Stimulated activated CD8-positive, alpha-beta memory T cell treated with anti-CD3 and anti-CD28 coated beads, Interleukin-12 subunit alpha, Interleukin-12 subunit beta, amount 100 ng/mL, for 24 hours (primary cell): ENCODE data around the gene MSANTD3.

Source experiments
- DNase-seq: peaks from one replicate; pipeline ENCODE4 v3.0.0-alpha.2; 2020; ENCODE audit errors: extremely low read depth

MSANTD3 gene

DNA sequence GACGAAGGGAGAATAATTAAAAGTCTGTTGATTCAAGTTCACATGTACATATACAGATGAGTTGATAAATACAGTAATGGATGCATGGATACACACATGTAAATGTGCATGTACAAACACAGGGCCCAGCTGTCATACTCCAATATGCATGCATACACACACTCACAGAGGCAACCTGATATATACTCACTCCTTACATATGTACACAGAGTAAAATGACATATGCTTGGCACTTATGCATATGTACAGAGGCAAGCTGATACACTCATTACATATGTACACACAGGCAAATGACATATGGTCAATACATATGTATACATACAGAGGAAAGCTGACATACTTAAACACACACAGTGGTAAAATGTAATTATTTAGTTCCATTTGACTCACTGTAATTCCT, 38.8 kb downstream of the MSANTD3 start:
- no peak for DNase-seq

DNA sequence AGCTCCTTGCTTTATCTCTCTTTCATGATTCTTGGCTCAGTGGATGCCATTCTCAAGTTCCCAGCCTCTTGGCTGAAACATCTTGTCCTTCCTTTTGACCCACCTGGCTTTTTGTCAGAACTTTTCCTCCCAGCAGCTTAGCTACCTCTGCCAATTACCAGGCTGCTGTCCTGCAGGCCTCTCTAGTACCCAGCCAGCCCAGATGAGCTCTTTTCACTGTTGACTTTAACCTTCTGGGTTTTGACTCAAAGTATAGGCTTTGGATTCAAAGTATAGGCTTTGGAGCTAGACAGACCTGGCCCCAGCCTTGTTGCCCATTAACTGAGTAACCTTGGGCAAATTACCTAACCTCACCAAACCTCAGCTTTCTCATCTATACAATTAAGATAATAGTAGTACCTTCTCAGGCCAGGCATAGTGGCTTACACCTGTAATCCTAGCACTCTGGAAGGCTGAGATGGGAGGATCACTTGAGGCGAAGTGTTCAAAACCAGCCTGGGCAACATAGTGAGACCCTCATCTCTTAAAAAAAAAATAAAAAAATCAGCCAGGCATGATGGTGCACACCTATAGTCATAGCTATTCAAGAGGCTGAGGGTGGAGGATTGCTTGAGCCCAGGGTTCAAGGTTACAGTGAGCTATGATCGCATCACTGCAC, 39.4 kb downstream of the MSANTD3 start:
- DNase-seq = no peak

DNA sequence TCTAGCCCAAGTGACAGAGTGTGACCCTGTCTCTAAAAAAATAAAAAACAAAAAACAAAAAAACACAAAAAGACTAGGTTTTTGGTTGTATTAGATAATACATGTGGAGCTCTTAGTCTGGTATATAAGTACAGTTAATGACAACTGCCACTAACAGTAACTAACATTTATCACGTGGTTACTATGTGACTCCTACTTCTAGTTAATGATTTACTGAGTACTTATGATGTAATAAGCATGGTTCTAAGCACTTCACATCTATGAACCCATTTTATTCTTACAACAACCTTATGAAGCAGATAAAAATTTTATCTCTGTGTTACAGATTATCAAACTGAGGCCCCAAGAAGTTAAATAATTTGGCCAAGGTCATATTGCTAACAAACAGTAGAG, 39.9 kb downstream of the MSANTD3 start:
- no peak for DNase-seq

DNA sequence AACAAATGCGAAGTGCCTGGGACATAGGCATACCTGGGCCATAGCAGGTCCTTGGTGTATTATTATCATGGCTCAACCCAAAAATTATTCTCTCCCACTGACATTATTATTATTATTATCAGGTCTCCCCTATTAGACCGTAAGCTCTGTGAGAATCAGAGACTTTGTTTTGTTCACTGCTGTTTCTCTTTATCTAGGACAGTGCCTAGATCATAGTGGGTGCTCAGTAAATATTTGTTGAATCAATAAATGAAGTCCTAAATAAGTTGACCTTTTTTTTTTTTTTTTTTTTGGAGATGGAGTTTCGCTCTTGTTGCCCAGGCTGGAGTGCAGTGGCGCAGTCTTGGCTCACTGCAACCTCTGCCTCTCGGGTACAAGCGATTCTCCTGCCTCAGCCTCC, 41.1 kb downstream of the MSANTD3 start:
- no peak for DNase-seq

DNA sequence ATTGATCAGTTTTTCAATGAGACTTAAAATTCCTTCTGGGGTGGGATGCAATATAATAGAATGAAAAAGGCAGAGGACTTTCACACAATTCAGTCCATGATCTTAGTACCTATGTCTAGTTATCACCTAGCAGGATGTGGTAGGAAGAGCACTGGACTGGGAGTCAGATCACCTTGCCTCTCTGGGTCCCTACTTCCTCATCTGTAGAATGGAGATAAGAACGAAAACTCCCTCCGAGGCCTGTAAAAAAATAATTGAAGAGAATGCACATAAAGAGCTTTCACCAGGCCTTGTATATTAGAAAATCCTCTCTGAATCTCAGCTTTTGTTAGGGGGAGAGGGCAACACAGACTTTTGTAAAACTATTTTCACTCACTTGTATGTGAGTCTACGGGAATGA, 45.3 kb downstream of the MSANTD3 start:
- no peak for DNase-seq

DNA sequence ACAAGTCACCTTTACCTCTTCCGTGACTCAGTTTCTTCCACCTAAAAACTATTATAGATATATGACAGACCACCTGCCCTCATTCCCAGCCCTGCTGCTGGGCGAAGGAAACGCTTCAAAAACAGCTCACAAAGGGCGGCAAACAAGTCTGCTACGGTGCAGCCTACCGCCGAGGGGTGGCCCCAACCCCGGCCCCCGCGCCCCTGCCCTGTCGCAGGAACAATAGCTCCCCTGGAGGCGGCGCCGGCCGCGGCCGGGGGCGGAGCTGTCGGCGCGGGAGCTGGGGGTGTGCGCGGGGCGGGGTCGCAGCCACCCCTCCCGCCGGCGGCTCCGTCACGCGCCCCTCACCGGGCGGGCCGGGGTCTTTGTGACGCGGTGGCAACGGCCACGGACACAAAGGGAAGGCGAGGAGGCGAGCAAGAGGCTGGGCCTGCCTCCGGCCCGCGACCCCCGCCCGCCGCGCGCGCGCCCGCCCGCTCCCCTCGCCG, 45.9 kb downstream of the MSANTD3 start, which contains the start of gene TMEFF1:
TSS of gene TMEFF1 (plus strand) at position 362 of the 488 bp plus-strand sequence. CDS start 396 bp downstream, outside the sequence.
- DNase-seq = no peak

DNA sequence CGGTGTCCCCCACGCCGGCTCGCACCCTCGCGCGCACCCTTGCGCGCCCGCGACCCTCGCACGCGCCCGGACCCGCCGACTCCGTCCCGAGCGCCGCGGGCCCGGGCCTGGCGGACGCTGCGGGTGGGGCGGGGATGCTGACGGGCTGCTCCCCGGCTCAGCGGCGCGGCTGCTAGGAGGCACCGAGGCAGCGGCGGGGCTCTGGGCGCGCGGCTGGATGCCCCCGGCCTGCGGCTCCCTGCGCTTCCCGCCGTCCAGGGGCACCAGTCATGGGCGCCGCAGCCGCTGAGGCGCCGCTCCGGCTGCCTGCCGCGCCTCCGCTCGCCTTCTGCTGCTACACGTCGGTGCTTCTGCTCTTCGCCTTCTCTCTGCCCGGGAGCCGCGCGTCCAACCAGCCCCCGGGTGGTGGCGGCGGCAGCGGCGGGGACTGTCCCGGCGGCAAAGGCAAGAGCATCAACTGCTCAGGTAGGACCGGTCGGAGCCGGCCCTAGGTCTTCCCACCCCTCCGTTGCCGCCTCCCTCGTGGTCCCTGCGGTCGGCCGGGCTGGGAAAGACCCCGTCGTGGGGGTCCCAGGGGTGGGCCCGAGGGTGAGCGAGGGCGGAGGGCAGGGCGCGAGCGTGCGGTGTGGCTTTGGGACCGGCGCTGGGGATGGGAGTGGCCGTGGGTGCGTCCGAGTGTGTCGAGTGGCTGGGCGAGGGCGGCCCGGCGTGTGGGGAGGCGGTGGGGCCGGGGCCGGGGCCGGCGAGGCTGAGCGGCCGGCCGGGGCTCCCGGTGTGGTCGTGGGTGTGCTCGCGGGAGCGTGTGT, 46.5 kb downstream of the MSANTD3 start:
- no peak for DNase-seq

DNA sequence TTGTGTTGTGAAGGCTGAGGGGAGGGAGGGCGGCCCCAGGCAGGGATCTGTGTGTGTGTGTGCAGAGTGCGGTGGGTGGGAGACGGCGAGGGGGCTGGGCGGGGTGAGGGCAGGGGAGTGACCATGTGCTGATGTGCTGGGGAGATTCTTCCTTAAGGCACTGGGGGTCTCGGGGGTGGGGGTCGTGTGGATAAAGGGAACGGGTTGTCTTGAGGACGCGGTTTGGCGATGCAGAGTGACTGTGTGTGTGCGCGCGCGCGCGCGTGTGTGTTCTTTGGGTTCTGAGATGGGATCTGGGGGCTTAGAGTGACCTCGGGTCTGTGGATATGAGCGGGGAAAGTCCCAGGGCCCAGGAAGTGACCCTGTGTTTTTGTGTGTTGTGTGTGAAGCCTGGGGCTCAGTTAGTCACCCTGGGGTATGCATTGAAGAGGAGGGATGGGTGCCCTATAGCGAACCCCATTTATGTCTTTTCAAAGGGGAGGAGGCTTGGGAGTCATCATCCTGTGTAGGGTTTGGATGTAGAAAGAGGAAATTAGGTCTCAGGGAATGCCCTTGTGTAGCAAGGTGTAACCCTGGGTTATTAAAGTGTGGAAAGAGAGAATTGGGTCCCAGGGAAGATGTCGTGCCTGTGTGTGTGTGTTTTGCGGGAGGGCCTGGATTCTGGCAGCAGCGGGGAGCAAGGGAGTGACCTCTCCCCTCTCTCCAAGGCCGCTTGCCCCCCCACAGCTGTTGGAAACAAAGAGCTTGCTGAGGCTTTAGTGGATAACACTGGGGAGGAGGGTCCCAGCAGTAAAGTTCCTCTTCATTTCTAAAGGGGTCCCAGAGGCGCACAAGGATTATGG, 47.4 kb downstream of the MSANTD3 start:
- DNase-seq = no peak

DNA sequence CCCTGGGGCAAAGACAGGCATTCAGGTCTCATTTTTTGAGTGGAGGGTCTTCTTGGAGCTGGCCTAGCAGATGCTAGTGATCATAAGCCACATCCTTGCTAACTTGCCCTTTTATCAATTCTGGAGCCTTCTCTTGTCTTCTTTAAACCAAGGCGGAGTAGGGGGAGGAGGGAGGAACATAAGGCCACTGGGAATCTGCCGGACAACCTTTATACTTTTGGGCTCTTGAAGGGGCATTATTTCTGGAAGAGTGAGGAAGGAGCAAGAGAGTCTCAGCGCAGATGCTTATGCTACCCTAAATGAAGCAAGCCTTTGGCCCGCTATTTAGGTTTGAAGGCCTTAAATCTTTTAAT, 48.0 kb downstream of the MSANTD3 start:
- no peak for DNase-seq

DNA sequence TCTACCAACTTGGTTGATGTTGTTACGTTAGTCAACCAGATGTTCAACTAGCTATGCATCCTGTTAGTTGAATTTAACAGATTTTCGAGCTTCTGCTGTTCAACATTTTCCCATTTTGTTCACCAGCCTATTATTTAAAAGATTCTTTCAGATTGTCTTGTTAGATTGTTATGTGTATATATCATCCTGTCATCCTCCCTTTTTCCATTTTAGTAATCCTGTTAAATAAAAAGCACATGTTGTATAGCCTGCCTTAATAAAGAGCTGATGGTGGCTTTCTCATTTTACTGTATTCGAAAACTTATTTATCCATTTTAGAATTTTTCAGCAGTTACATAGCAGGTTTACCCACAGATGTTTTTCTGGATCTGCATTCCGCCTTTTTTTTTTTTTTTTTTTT, 50.3 kb downstream of the MSANTD3 start:
- no peak for DNase-seq

DNA sequence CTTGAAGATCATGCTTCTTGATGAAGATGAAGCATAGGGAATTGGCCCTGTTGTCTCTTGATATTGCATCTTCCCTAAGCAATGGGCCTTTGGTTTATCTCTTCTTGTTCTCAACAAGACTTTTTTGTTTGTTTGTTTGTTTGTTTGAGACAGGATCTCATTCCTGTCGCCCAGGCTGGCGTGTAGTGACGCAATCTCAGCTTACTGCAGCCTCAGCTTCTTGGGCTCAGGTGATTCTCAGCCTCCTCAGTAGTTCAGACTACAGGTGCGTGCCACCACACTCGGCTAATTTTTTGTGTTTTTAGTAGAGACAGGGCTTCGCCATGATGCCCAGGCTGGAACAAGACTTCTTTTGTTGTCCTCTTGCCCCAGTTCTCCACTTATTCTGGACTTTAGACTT, 51.2 kb downstream of the MSANTD3 start:
- no peak for DNase-seq

DNA sequence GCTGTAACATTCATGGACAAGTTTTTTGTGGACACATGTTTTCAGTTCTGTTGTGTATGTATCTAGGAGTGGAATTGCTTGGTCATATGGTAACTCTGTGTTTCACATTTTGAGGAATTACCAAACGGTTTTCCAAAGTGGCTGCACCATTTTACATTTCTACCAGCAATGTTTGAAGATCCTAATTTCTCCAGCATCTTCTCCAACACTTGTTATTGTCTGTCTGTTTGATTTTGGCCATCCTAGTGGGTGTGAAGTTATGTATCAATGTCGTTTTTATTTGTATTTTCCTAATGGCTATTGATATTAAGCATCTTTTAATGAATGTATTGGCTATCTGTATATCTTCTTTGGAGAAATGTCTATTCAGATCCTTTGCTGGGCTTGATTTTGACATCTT, 52.9 kb downstream of the MSANTD3 start:
- DNase-seq = no peak

DNA sequence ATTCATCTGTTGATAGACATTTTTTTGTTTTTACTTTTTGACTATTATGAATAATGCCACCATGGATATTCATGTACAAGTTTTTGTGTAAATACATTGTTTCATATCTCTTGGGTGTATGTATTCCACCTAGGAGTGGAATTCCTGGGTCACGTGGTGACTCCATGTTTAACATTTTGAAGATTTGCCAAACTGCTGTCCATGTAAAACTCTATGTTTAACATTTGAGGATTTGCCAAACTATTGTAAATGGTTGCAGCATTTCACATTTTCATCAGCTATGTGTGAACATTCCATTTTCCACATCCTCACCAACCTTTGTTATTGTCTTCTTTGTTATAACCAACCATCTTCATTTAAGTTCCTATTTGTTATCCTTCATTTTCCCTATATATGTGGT, 58.3 kb downstream of the MSANTD3 start:
- DNase-seq = no peak

DNA sequence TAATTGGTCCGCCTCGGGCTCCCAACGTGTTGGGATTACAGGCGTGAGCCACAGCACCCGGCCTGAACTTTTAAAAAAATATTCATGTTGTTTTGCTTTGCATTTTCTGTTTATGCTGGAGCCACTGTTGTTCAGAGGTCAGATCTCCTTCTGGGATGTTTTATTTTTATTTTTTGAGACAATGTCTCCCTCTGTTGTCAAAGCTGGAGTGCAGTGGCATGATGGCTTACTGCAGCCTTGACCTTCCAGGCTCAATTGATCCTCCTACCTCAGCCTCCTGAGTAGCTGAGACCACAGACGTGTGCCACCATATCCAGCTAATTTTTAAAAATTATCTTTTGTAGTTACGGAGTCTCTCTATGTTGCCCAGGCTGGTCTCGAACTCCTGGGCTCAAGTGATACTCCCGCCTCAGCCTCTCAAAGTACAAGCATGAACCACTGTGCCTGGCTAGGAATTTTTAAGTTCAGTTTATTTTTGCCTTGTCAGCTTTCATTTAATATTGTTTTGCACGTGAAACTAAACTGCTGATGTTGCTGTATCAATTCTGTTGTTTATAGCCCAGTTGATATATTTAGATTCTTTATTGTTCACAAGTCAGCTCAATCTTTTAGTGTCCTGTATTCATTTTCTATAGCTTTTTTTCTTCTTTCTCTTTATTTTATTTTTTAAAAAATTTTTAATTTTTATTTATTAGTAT, 59.7 kb downstream of the MSANTD3 start:
- no peak for DNase-seq

DNA sequence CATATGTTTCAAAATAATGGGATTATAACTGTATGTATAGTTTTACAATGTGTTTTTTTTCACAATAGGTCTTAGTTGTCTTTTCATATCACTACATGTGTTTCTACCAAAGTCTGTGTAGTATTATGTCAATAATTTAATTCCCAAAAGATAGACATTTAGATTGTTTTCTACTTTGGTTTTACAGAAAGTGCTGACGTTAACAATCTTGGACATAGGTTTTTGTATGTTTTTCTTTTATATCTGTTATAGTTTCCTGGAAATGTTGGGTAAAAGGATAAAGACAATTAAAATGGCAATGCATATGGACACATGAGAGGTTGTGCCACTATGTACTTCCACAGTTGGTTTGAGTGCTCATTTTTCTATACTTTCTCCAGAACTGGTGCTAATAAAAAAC, 61.2 kb downstream of the MSANTD3 start:
- no peak for DNase-seq

DNA sequence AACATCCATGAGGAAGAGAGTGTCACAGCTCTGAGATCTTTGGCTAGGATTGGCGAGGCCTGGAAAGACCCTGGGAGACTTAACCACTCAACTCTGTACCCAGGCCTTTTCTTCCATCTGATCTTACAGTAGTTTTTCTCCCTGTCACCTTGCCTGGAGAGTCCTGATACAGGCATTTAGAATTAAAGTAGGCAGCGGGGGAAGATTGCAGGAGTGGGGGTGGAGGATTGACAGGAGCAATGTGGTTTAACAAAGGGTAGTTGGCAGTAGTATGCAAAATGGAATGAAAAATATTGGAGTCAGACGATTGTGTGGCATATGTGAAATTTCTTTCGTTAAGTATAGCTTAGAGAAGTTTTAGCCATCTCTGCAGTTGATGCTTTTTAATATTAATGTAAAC, 62.9 kb downstream of the MSANTD3 start:
- DNase-seq = no peak

DNA sequence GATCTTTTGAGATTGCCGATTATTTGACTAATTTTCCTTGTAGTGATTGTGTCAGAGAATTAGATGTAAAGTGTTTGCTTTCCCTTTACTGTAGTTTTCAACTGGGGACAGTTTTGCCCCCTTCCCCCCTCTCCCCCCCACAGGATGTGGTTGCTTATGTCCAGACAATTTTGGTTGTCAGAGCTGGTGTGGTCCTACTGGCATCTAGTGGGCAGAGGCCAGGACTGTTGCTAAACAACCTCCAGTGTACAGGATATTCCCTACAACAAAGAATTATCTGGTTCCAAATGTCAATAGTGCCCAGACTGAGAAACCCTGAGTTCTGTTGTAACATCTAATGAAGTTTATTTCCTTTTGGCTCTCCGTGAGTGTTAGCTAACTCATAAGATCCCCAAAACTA, 66.0 kb downstream of the MSANTD3 start:
- no peak for DNase-seq

DNA sequence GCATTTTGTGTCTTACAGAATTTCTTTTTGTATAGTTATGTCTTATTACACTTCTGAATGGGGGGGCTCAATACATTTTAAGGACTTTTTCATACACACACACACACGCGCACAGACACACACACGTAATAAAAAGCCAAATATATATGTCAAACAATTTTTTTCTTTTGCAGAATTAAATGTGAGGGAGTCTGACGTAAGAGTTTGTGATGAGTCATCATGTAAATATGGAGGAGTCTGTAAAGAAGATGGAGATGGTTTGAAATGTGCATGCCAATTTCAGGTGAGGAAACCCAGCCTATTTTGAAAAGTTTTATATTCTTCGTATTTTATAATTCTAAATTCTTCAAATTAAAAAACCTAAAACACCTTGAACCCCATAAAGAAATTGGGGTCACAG, 71.6 kb downstream of the MSANTD3 start:
- DNase-seq = no peak

DNA sequence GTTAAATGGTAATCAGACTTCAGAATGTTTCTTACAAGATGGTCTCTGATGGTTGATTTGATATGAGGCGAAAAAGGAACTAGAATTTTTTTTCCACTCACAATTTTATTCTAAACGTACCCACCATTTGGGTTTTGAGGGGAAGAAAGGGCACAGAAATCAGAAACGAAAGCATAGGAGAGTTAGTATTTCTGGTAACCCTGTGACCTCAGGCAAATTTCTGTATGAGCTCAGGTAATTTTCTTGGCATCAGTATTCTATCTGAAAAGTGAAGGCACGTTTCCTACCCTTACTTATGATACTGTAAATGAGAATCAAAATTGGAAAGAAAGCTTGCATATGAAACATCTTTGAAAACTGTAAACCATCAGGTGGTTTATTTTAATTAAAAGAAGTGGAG, 72.5 kb downstream of the MSANTD3 start:
- DNase-seq = no peak

DNA sequence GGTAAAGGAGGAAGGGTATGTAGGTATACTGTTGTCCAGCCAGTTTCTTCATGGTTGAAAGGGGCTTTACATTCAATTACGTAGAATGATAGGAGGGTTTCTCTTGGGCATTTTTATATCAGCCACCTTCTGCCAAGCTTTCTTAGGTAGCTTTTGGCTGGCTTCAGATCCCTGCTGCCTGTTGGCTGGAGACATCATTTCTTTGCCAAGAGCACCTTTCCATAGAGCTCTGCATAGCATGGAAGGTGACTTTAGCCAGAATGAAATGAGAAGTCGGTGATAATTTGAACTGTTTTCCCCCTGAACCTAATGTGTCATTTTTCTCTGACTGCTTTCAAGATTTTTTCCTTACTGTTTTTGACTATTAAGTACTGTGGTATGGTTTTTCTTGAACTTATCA, 72.9 kb downstream of the MSANTD3 start:
- DNase-seq = no peak
